Daoy (cell line): Measurements from ENCODE around the gene ARID5B. TPM values are rescaled to one million over a fixed set of nuclear protein-coding genes. Genes with fewer than 3 reads are reported as not detected.

Experiments used
- DNase-seq: peaks from one replicate; pipeline ENCODE4 v3.0.0-alpha.2; 2015; ENCODE audit warnings: low read depth
- total RNA-seq: library from RNA; depleted of rRNA; stranded (reverse); fragments of >200 nt; shearing (Covaris generic); gene quantifications from 2 replicates; pipeline ENCODE4 v1.2.3, GENCODE V29; 2014

The ARID5B gene
- total RNA-seq, 1 experiment from 2014 or later: 4.7 TPM

DNA sequence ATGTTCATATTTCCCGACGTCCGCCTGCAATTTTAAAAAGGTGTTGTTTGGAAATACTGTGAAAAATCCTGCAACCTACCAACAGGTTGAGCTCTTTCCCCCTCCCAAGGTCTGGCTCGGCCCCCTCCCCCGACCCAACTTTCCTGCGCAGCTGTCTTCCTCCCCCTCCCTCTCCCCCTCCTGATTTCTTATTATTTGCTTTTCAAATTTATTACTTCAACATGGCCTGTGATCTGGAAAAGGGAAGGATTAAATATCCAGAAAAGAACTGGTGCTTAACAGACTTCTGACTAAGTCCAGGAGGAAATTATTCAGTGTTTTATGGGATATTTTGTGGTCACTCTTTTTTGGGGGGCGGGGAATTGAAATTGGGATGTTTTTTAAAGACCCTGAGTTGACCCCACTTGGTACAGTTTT, 2.4 kb downstream of the ARID5B start:
- DNase-seq: peak; percentile 24

DNA sequence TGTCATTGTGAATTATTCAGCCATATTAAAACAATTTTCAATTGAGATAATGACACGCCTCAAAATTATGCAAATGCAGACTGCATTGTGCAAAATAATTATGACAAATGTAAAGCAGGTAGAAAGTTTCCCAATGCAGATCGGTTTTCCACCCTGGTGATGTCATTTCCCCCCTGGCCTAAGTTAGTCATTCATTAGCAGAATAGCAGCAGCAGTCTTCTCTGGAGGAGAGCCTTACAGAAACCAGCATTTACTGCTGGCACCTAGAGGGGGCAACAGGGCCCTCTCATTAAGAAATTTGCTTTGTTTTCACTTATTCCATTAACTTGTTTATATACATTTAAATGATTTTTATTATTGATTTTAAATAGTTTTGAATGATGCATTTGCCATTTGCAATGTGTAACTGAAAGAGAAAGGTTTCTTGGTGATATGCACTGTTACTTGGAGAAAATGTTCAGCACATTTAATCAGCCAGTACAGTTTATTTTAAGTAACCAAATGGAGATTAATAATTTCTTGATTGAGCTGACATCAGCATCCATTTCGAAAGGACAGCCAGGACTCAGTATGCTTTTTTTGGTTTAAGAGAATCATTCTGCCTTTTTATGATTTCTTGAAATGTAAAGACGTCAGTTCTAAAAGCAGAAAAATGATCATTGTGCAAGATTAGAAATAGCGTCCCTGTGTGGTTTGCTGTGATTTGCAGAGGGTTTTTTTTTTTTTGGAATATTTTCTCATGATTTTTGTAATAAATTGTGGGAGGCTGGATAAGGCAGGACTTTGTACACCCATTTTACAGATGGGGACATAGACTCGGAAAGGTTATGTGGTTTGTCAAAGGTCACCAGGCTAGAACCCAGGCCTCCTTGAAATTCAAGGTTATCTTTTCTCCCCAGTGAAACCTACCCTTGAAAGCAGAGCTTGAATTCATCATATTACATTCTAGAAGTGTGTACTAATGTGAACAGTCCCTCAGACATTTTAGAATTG, 3.5 kb downstream of the ARID5B start:
- DNase-seq: peak; percentile 79

GRCh38 chr10:61905837-61906561, 4.5 kb downstream of the ARID5B start:
- no peak for DNase-seq

GRCh38 chr10:61906562-61906901, 5.0 kb downstream of the ARID5B start:
- no peak for DNase-seq

DNA sequence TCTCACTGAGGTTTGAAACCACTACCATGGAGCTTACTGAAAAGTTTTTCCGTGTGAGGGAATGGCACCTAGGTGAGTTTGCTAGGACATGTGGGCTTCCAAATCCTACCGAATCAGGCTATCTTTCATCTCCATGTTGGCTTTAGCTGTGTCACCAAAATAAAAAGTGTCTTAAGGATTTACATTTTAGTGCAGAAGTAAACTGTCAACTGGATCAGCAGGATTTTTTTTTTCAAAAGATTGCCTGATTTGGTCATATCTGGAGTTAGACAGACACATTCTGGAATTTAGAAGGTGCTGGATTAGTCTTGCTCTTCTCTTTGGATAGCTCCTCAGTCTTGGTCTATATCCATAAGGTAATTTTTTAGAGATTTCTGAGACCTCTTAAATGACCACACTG, 5.5 kb downstream of the ARID5B start:
- no peak for DNase-seq

GRCh38 chr10:61907587-61907986, 6.1 kb downstream of the ARID5B start:
- no peak for DNase-seq

DNA sequence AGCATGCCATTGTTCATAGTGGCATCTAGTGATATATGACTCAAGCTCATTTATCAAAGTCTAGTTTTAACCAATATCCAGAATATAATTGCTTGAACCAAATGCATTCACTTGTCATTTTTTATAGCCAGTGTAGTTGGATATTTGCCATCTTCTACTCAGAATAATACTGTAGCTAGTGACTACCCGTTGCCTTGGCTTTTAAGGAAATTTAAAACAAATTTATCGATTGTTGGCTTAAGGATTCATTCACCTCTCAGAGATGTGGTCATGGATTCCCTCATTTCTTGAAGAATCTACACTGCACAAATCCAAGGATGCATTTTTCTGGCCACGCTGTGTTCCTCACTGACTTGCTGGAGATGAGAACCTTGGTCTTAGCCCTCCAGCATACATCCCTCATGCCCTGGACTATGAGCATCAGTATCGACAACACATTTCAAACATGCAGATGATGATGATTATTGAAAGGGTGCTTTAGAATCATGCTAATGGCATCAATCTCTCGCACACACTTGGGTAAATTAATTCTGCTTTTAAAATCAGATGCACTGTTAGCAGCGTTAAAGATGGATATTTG, 8.8 kb downstream of the ARID5B start:
- no peak for DNase-seq

- no peak for DNase-seq
Observed at GRCh38 chr10:61910894-61911293, 9.4 kb downstream of the ARID5B start.

DNA sequence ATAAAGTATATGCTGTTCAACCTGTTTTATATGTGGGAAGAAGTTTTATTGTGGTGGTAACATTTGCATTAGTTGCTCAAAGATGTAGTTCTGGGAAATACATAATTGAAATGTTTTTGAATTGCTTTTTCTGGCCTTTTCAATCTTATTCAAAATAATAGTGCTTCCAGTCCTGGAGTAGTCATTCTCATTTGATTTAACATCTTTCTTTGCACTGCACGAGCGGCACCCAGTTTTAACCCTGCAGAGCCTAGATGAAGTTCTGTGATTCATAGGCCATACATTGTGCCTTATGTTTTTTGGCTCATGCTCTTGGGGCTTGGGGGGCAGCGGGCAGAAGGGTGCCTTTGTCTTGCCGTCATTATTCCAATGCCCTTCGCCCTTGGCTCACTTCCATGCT, 9.9 kb downstream of the ARID5B start:
- no peak for DNase-seq

GRCh38 chr10:61912981-61913380, 11.5 kb downstream of the ARID5B start:
- no peak for DNase-seq

- no peak for DNase-seq
Observed at GRCh38 chr10:61918140-61918539, 16.6 kb downstream of the ARID5B start.

DNA sequence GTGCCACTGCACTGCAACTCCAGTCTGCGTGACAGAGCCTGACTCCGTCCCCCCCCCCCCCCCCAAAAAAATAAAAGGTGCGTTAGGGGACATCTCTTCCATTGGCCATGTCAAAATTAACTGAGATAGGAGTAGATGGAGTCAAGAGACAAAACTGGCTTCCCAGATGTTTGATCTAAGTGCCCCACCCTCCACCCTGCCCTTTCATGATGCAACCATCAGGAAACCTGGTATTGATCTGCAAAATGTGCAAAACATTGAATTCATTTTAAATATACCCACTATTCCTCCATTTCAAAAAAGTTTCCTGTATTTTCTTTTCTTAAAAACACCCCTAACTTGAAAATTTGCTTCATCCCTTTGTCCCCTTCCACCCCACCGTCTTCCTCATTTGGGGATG, 17.5 kb downstream of the ARID5B start:
- DNase-seq: no peak

- DNase-seq: no peak
Observed at GRCh38 chr10:61919646-61920215, 18.2 kb downstream of the ARID5B start.

GRCh38 chr10:61921143-61921542, 19.6 kb downstream of the ARID5B start:
- no peak for DNase-seq

- no peak for DNase-seq
Observed at GRCh38 chr10:61923210-61923949, 21.9 kb downstream of the ARID5B start.

DNA sequence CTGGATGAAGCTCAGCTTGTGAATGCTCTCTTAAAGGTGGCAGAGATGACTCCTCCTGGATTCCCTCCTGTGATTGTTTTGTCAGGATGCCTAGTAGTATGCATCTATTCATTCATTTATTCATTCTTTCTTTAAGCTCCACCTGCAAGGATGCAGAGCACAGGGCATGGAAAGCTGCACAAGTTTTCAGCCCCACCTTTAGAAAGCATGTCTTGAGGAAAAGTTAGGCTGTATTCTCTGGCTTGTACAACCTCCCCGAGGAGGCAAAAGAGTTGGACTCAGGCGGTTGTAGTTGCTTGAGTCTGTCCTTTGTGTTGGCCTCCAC, 22.4 kb downstream of the ARID5B start:
- DNase-seq: no peak

DNA sequence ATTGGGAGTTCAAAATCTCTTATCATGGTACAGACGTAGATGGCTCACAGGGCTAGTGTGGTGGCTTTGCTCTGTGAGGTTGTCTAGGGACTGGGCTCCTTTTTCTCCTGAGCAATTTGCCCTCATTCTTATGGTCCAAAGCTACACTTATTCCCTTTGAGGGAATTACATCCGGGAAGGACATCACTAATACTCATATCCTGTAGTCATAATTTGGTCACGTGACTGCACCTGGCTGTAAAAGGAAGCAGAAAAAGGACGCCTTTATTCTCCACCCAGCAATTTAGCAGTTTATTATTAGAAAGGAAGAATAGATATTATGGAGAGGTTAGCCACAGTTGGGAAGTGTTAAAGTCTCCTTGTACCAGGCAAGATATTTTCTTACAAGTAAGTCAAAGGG, 28.1 kb downstream of the ARID5B start:
- no peak for DNase-seq

DNA sequence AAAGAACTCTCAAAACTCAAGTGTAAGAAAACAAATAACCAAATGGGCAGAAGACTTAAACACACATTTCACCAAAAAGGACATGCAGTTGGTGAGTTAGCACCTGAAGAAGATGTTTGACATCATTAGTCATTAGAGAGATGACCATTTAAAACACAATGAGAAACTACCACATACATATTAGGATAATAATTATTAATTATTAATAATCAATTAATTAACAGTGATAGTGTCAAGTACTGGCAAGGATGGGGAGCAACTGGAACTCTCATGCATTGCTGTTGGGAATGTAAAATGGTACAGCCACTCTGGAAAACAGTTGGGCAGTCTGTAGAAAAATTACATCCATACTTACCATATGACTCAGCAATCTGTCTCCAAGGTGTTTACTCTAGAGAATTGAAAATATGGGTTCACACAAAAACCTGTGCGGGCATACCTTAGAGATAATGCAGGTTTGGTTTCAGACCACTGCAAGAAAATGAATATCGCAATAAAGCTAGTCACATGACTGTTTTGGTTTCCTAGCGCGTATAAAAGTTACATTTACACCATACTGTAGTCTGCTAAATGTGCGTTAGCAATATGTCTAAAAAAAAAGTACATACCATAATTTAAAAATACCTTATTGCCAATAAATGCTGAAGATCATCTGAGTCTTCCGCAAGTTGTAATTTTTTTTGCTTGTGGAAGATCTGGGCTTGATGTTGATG, 30.3 kb downstream of the ARID5B start:
- DNase-seq: no peak

GRCh38 chr10:61933859-61934555, 32.5 kb downstream of the ARID5B start:
- DNase-seq: no peak

- no peak for DNase-seq
Observed at GRCh38 chr10:61935077-61935476, 33.6 kb downstream of the ARID5B start.
